SK-N-SH (cell line): ENCODE measurements around the gene SRBD1.

Source experiments
- CTCF ChIP-seq: fragments of 200-600 bp; sonication (generic); IDR thresholded peaks from 2 replicates; pipeline ENCODE4 v1.6.1; 2017; ENCODE audit warnings: antibody characterized with exemption, mild to moderate bottlenecking, moderate library complexity
- EP300 ChIP-seq, 2 experiments: IDR thresholded peaks; 2 replicates each; pipeline versions ENCODE4 v1.4.0 to v1.6.1; 2012; ENCODE audit warnings: borderline replicate concordance in 1 of 2, low read depth in 1 of 2, low read length in 1 of 2
- GABPA ChIP-seq: IDR thresholded peaks from 2 replicates; pipeline ENCODE4 v1.4.0; 2012; ENCODE audit warnings: low read depth, mild to moderate bottlenecking
- PBX3 ChIP-seq: IDR thresholded peaks from 2 replicates; pipeline ENCODE4; 2012
- POLR2AphosphoS5 ChIP-seq: IDR thresholded peaks from 2 replicates; pipeline ENCODE4 v1.6.1; 2012; ENCODE audit warnings: low read depth, low read length
- RCOR1 ChIP-seq: fragments of 150-350 bp; IDR thresholded peaks from 2 replicates; pipeline ENCODE4 v1.6.1; 2017; ENCODE audit warnings: antibody characterized with exemption, low read length
- REST ChIP-seq: IDR thresholded peaks from 2 replicates; pipeline ENCODE4 v1.6.1; 2012; ENCODE audit warnings: mild to moderate bottlenecking, low read depth, low read length, moderate library complexity
- RFX5 ChIP-seq: IDR thresholded peaks from 2 replicates; pipeline ENCODE4 v1.6.1; 2012; ENCODE audit warnings: mild to moderate bottlenecking, improper control_type of control experiment, low read length
- TAF1 ChIP-seq: IDR thresholded peaks from 2 replicates; pipeline ENCODE4 v1.6.1; 2012; ENCODE audit warnings: low read depth, mild to moderate bottlenecking, low read length, moderate library complexity, borderline replicate concordance
- USF2 ChIP-seq: fragments of 150-350 bp; IDR thresholded peaks from 2 replicates; pipeline ENCODE4 v1.6.1; 2017; ENCODE audit warnings: antibody characterized with exemption, low read length, low read depth, borderline replicate concordance

GRCh38 chr2:45484965-45485364, 126.1 kb downstream of the SRBD1 start:
- no peak for TF ChIP-seq POLR2AphosphoS5
- no peak for TF ChIP-seq GABPA
- no peak for TF ChIP-seq RCOR1
- no peak for TF ChIP-seq REST
- TF ChIP-seq EP300 (IDR thresholded peaks at IDR 0.05; ENCODE audit: borderline replicate concordance in 1 of 2, low read depth in 1 of 2, low read length in 1 of 2), result no peak
- TF ChIP-seq PBX3, result no peak
- TF ChIP-seq CTCF, result no peak
- no peak for TF ChIP-seq RFX5
- no peak for TF ChIP-seq USF2
- no peak for TF ChIP-seq TAF1
